GM21515 (cell line): ENCODE results near the gene NFE2L2.
"Not testable (repeated sequence)": the region's sequence is repeated elsewhere in the genome, so short reads cannot be mapped to it uniquely, and the experiment has no call there.

Source experiments
- ATAC-seq: cut with Tn5 transposase; IDR thresholded peaks from one replicate; pipeline ENCODE4 v1.9.1; 2021; ENCODE audit not compliant: unreplicated experiment

NFE2L2 gene

GRCh38 chr2:177258059-177258458, 6.5 kb downstream of the NFE2L2 start:
- no peak for ATAC-seq

GRCh38 chr2:177257471-177257870, 7.1 kb downstream of the NFE2L2 start:
- ATAC-seq: no peak

GRCh38 chr2:177256695-177257094, 7.8 kb downstream of the NFE2L2 start:
- no peak for ATAC-seq

GRCh38 chr2:177256026-177256425, 8.5 kb downstream of the NFE2L2 start:
- no peak for ATAC-seq

GRCh38 chr2:177255227-177255601, 9.3 kb downstream of the NFE2L2 start:
- ATAC-seq: no peak

GRCh38 chr2:177254433-177255226, 9.9 kb downstream of the NFE2L2 start:
- ATAC-seq: no peak

GRCh38 chr2:177253704-177254103, 10.8 kb downstream of the NFE2L2 start:
- no peak for ATAC-seq

GRCh38 chr2:177252808-177253531, 11.6 kb downstream of the NFE2L2 start:
- ATAC-seq: no peak

- no peak for ATAC-seq
Measured at GRCh38 chr2:177251165-177251542, 13.4 kb downstream of the NFE2L2 start.

GRCh38 chr2:177250461-177250860, 14.1 kb downstream of the NFE2L2 start:
- no peak for ATAC-seq

- no peak for ATAC-seq
Measured at GRCh38 chr2:177249038-177249437, 15.5 kb downstream of the NFE2L2 start.

- no peak for ATAC-seq
Measured at GRCh38 chr2:177247693-177248262, 16.7 kb downstream of the NFE2L2 start.

GRCh38 chr2:177246523-177247030, 17.9 kb downstream of the NFE2L2 start:
- ATAC-seq: not testable (repeated sequence)

- no peak for ATAC-seq
Measured at GRCh38 chr2:177246000-177246399, 18.5 kb downstream of the NFE2L2 start.

GRCh38 chr2:177245010-177245422, 19.5 kb downstream of the NFE2L2 start:
- ATAC-seq: no peak

- ATAC-seq: no peak
Measured at GRCh38 chr2:177244244-177244771, 20.2 kb downstream of the NFE2L2 start.

GRCh38 chr2:177243476-177243875, 21.1 kb downstream of the NFE2L2 start:
- no peak for ATAC-seq

GRCh38 chr2:177243073-177243472, 21.5 kb downstream of the NFE2L2 start:
- no peak for ATAC-seq

- no peak for ATAC-seq
Measured at GRCh38 chr2:177242121-177242987, 22.2 kb downstream of the NFE2L2 start.

GRCh38 chr2:177241711-177242120, 22.8 kb downstream of the NFE2L2 start:
- no peak for ATAC-seq
